Astrocyte (in vitro differentiated cells and primary cell): ENCODE measurements around the gene SOX21. TPM values are rescaled to one million over a fixed set of nuclear protein-coding genes. Genes with fewer than 3 reads are reported as not detected.

ENCODE experiments used
- DNase-seq: peaks from one replicate; pipeline ENCODE4 v3.0.0-alpha.2; 2010; ENCODE audit warnings: low read depth
- FAIRE-seq: peaks from 2 replicates; lab custom pipeline; 2011; peaks lifted over from hg19 to GRCh38; lab: Jason Lieb, UNC
- H2AFZ ChIP-seq: 2 replicates; pipeline ENCODE4 v1.6.0; 2012; ENCODE audit warnings: low read depth, low read length, inconsistent platforms
- H3K27ac ChIP-seq: 2 replicates; pipeline ENCODE4 v1.5.1; 2011; ENCODE audit warnings: low read depth, low read length, inconsistent platforms
- H3K27me3 ChIP-seq: 2 replicates; pipeline ENCODE4 v1.6.0; 2011; ENCODE audit warnings: low read length, inconsistent platforms; ENCODE audit not compliant: insufficient read depth
- H3K36me3 ChIP-seq: 2 replicates; pipeline ENCODE4 v1.5.1; 2011; ENCODE audit warnings: low read length, inconsistent platforms; ENCODE audit not compliant: insufficient read depth
- H3K4me1 ChIP-seq: 2 replicates; pipeline ENCODE4 v1.5.1; 2011; ENCODE audit warnings: low read length, inconsistent platforms; ENCODE audit not compliant: insufficient read depth
- H3K4me2 ChIP-seq: 2 replicates; pipeline ENCODE4 v1.6.0; 2012; ENCODE audit warnings: low read length, inconsistent platforms
- H3K4me3 ChIP-seq: 2 replicates; pipeline ENCODE4 v1.5.1; 2011; ENCODE audit warnings: low read depth, mild to moderate bottlenecking, low read length, inconsistent platforms; ENCODE audit not compliant: insufficient read depth
- H3K79me2 ChIP-seq: 2 replicates; pipeline ENCODE4 v1.6.0; 2012; ENCODE audit warnings: mild to moderate bottlenecking, low read length, inconsistent platforms; ENCODE audit not compliant: insufficient read depth
- H3K9ac ChIP-seq: 2 replicates; pipeline ENCODE4 v1.6.0; 2012; ENCODE audit warnings: mild to moderate bottlenecking, low read length, inconsistent platforms
- H3K9me3 ChIP-seq: 2 replicates; pipeline ENCODE4 v1.5.1; 2012; ENCODE audit warnings: low read depth, mild to moderate bottlenecking, low read length, inconsistent platforms; ENCODE audit not compliant: insufficient read depth
- H4K20me1 ChIP-seq: 2 replicates; pipeline ENCODE4 v1.6.0; 2012; ENCODE audit warnings: low read length, inconsistent platforms; ENCODE audit not compliant: insufficient read depth
- H3K27ac Mint-ChIP-seq: one replicate; pipeline ENCODE4 v1.8.0; 2021; ENCODE audit warnings: mild to moderate bottlenecking, mixed read lengths; ENCODE audit not compliant: unreplicated experiment
- H3K27me3 Mint-ChIP-seq: one replicate; pipeline ENCODE4 v1.8.0; 2021; ENCODE audit warnings: low read depth, mixed read lengths; ENCODE audit not compliant: unreplicated experiment
- H3K36me3 Mint-ChIP-seq: one replicate; pipeline ENCODE4 v1.8.0; 2021; ENCODE audit warnings: low read depth, mixed read lengths; ENCODE audit not compliant: unreplicated experiment
- H3K4me1 Mint-ChIP-seq: one replicate; pipeline ENCODE4 v1.8.0; 2021; ENCODE audit warnings: low read depth, mixed read lengths; ENCODE audit not compliant: unreplicated experiment
- H3K4me3 Mint-ChIP-seq: one replicate; pipeline ENCODE4 v1.8.0; 2021; ENCODE audit warnings: mild to moderate bottlenecking, moderate library complexity, mixed read lengths; ENCODE audit not compliant: unreplicated experiment
- H3K9me3 Mint-ChIP-seq: one replicate; pipeline ENCODE4 v1.8.0; 2021; ENCODE audit warnings: mild to moderate bottlenecking, mixed read lengths; ENCODE audit not compliant: unreplicated experiment
- CTCF ChIP-seq: IDR thresholded peaks from 2 replicates; pipeline ENCODE4 v1.5.1; 2011; ENCODE audit warnings: low read depth, mild to moderate bottlenecking, inconsistent platforms, low read length, moderate library complexity; ENCODE audit not compliant: insufficient read depth
- EZH2 ChIP-seq: IDR thresholded peaks from 2 replicates; pipeline ENCODE4 v1.6.1; 2012; ENCODE audit warnings: mild to moderate bottlenecking, low read length, inconsistent platforms; ENCODE audit not compliant: insufficient read depth
- total RNA-seq: library from RNA; stranded (reverse); gene quantifications from 2 replicates; pipeline ENCODE4 v1.2.1, GENCODE V29; 2021

The SOX21 gene
- total RNA-seq, 1 donor from 2014 or later = 0.77 TPM

DNA sequence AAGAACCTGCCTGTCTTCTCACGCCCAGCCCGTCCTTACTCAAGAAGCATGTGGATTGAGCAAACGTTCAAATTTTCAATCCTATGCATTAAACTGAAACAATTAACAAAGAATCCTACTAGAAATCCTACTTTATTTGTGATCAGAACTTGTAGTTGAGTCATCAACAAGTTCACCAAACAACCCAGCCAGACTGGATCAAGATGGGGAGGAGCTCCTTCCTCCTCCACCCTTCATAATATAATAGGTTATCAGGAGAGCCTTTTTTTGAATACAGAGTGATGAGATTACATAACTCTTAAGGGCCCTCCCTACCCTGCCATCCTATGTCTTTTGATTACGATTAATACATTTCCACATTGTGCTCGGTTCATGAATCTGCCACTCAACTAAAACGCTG lies 32.7 kb downstream of the SOX21 start:
- no peak overlapping the region for H3K4me2 ChIP-seq
- Mint-ChIP-seq H3K27ac (no peak overlapping the region), H3K27me3 (peaks cover 30% of the 10 kb centered on the region), H3K4me3 (no peak overlapping the region), H3K36me3 (no peaks in the 10 kb centered on the region), H3K4me1 (no peaks in the 10 kb centered on the region), H3K9me3 (peaks cover 5% of the 10 kb centered on the region)
- H3K4me3 ChIP-seq = no peak overlapping the region
- FAIRE-seq = no peak
- H2AFZ ChIP-seq = no peak overlapping the region
- no peak overlapping the region for H3K27ac ChIP-seq
- no peak for TF ChIP-seq CTCF
- TF ChIP-seq EZH2 = no peak
- no peaks in the 10 kb centered on the region for H3K4me1 ChIP-seq
- H3K9ac ChIP-seq = no peak overlapping the region
- H4K20me1 ChIP-seq = no peaks in the 10 kb centered on the region
- peaks cover 7% of the 10 kb centered on the region for H3K27me3 ChIP-seq
- H3K36me3 ChIP-seq = no peaks in the 10 kb centered on the region
- no peaks in the 10 kb centered on the region for H3K79me2 ChIP-seq
- DNase-seq = no peak
- no peaks in the 10 kb centered on the region for H3K9me3 ChIP-seq

DNA sequence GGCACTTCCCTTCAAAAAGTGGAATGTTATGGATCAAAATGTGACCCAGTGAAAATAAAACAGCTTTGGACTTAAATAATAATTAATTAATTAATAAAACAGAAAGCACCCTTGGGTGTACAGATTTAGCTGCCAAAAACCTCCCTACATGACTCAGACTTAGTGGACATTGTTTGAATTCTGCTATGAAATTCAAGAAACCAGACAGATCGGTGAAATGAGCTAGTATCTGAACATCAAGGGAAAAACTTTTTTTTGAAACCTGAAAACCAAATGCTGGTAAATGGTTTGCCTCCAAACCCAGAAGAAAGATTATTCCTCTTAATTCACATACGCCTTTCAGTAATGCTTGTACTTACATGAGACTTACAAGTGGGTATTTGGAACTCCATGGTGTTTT lies 33.5 kb downstream of the SOX21 start:
- Histone ChIP-seq H3K79me2 (no peaks in the 10 kb centered on the region), H3K27me3 (peaks cover 7% of the 10 kb centered on the region), H3K9me3 (no peaks in the 10 kb centered on the region), H2AFZ (no peak overlapping the region), H3K4me3 (no peak overlapping the region), H3K9ac (no peak overlapping the region), H3K36me3 (no peaks in the 10 kb centered on the region), H4K20me1 (no peaks in the 10 kb centered on the region), H3K4me1 (no peaks in the 10 kb centered on the region), H3K4me2 (no peak overlapping the region), H3K27ac (no peak overlapping the region)
- no peak overlapping the region for H3K4me3 Mint-ChIP-seq
- no peaks in the 10 kb centered on the region for H3K4me1 Mint-ChIP-seq
- no peak overlapping the region for H3K27ac Mint-ChIP-seq
- H3K27me3 Mint-ChIP-seq = peaks cover 30% of the 10 kb centered on the region
- FAIRE-seq (no peak), DNase-seq (no peak)
- H3K36me3 Mint-ChIP-seq = no peaks in the 10 kb centered on the region
- TF ChIP-seq CTCF = no peak
- TF ChIP-seq EZH2 = no peak
- peaks cover 5% of the 10 kb centered on the region for H3K9me3 Mint-ChIP-seq

- Histone ChIP-seq H3K4me3 (no peak overlapping the region), H3K27me3 (peaks cover 7% of the 10 kb centered on the region), H3K9ac (no peak overlapping the region), H3K36me3 (no peaks in the 10 kb centered on the region), H3K4me2 (no peak overlapping the region), H4K20me1 (no peaks in the 10 kb centered on the region), H3K27ac (no peak overlapping the region), H3K4me1 (no peaks in the 10 kb centered on the region), H2AFZ (no peak overlapping the region), H3K9me3 (no peaks in the 10 kb centered on the region), H3K79me2 (no peaks in the 10 kb centered on the region)
- DNase-seq (no peak), FAIRE-seq (no peak)
- peaks cover 30% of the 10 kb centered on the region for H3K27me3 Mint-ChIP-seq
- no peak overlapping the region for H3K4me3 Mint-ChIP-seq
- H3K9me3 Mint-ChIP-seq = peaks cover 5% of the 10 kb centered on the region
- H3K27ac Mint-ChIP-seq = no peak overlapping the region
- H3K36me3 Mint-ChIP-seq = no peaks in the 10 kb centered on the region
- TF ChIP-seq CTCF (no peak), EZH2 (no peak)
- H3K4me1 Mint-ChIP-seq = no peaks in the 10 kb centered on the region
Measured at GRCh38 chr13:94677799-94678198, 34.5 kb downstream of the SOX21 start.
